Lung (tissue), 12 donors: ENCODE results near the gene ATRNL1. TPM values are rescaled to one million over a fixed set of nuclear protein-coding genes. Genes with fewer than 3 reads are reported as not detected.

Source experiments
- ATAC-seq: fragments of 200-7000 bp; cut with Tn5 transposase; one replicate; pipeline ENCODE4 v1.9.1; 2020; ENCODE audit warnings: moderate number of reproducible peaks; ENCODE audit not compliant: insufficient read depth, low FRiP score
- DNase-seq, 3 donors: peaks; one replicate each; pipeline ENCODE4 v3.0.0-alpha.2; 2013 to 2017
- H3K27ac ChIP-seq, 2 donors: one replicate each; pipeline ENCODE4 v1.5.1; 2013; ENCODE audit warnings: mild to moderate bottlenecking in 2 of 2, moderate library complexity in 2 of 2, control low read depth in 1 of 2, inconsistent platforms in 1 of 2, low read depth in 1 of 2, low read length in 1 of 2
- H3K27me3 ChIP-seq, 3 donors: one replicate each; pipeline ENCODE4 v1.5.1; 2013; ENCODE audit warnings: low read length in 2 of 3; ENCODE audit not compliant: control insufficient read depth in 3 of 3, insufficient read depth in 3 of 3
- H3K36me3 ChIP-seq, 4 donors: one replicate each; pipeline ENCODE4 v1.5.1; 2013; ENCODE audit warnings: low read length in 4 of 4, mild to moderate bottlenecking in 1 of 4, moderate library complexity in 1 of 4; ENCODE audit not compliant: control insufficient read depth in 4 of 4, insufficient read depth in 4 of 4
- H3K4me1 ChIP-seq, 5 donors: one replicate each; pipeline ENCODE4 v1.5.1; 2013; ENCODE audit warnings: low read length in 5 of 5, mild to moderate bottlenecking in 2 of 5, moderate library complexity in 1 of 5; ENCODE audit not compliant: control insufficient read depth in 5 of 5, insufficient read depth in 5 of 5
- H3K4me3 ChIP-seq: one replicate; pipeline ENCODE4 v1.5.1; 2013; ENCODE audit warnings: mild to moderate bottlenecking, control low read depth, moderate library complexity
- H3K9ac ChIP-seq, 2 donors: one replicate each; pipeline ENCODE4 v1.5.1; 2013; ENCODE audit warnings: low read length in 2 of 2, control low read depth in 1 of 2; ENCODE audit not compliant: insufficient read depth in 1 of 2
- H3K9me3 ChIP-seq, 4 donors: one replicate each; pipeline ENCODE4 v1.5.1; 2013; ENCODE audit warnings: low read length in 3 of 4, mild to moderate bottlenecking in 1 of 4, moderate library complexity in 1 of 4; ENCODE audit not compliant: control insufficient read depth in 4 of 4, insufficient read depth in 3 of 4
- CTCF ChIP-seq: IDR thresholded peaks from 2 replicates; pipeline ENCODE4 v1.5.1; 2012; ENCODE audit warnings: mild to moderate bottlenecking; ENCODE audit errors: control extremely low read depth, extremely low read depth
- WGBS, 2 donors: extraction: QIAGEN DNeasy Blood & Tissue Kit; methylation state at CpG; one replicate each; pipeline ENCODE4 v1.1.7; 2013; 5-methylcytosine and 5-hydroxymethylcytosine counted together
- polyA plus RNA-seq, 2 donors: library from polyadenylated mRNA; stranded (reverse); fragments of 200-250 nt; gene quantifications; one replicate each; pipeline ENCODE4 v1.2.1, GENCODE V29; 2013
- total RNA-seq, 2 donors: library from RNA; depleted of rRNA in 1 of 2; stranded (reverse); fragments of >200 nt in 1 of 2; gene quantifications; one replicate each; pipeline ENCODE4 v1.2.1, GENCODE V29; 2014 to 2021
- donor health status: control.
- donor health status: control.
- donor health status: Bipolar disorder and iron deficiency.
- donor health status: healthy.
- donor health status: DM: yes; HTN: yes; CAD: no.

Gene ATRNL1
- total and polyA plus RNA-seq, 4 donors = 0.05 to 11.1 (median 0.24) TPM

DNA sequence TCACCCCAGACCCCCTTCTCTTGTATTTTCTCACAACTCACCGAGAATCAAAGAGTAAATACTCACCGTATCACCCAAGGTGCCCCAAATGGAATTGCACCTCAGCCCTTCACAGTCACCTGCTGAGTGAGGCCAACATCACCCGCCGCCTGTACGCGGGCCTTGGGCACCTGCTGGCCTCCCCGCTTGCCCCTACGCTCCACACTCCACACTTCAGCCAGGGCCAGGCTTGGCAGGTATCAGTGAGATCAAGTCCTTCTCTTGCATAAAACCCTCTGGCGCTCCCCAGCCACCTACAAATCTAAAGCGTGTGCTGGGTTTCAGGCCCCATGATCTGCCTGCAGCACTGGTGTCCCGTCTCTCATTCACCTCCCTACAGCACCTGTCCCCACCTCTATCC is 879.3 kb downstream of the ATRNL1 start:
- ATAC-seq (no peak), DNase-seq (no peak)
- no peaks in the 10 kb centered on the region for H3K36me3 ChIP-seq
- H3K4me1 ChIP-seq = peaks cover 0 to 8% (median 2%) of the 10 kb centered on the region in 5 donors
- no peak overlapping the region for H3K27ac ChIP-seq
- H3K9ac ChIP-seq = no peak overlapping the region
- no peak for TF ChIP-seq CTCF
- peaks cover 0 to 6% (median 0%) of the 10 kb centered on the region in 4 donors for H3K9me3 ChIP-seq
- H3K4me3 ChIP-seq = no peak overlapping the region
- peaks cover 0 to 3% (median 0%) of the 10 kb centered on the region in 3 donors for H3K27me3 ChIP-seq
- WGBS, 2 donors = 75 to 76% methylated on average over 11 of the region's 11 CpGs

DNA sequence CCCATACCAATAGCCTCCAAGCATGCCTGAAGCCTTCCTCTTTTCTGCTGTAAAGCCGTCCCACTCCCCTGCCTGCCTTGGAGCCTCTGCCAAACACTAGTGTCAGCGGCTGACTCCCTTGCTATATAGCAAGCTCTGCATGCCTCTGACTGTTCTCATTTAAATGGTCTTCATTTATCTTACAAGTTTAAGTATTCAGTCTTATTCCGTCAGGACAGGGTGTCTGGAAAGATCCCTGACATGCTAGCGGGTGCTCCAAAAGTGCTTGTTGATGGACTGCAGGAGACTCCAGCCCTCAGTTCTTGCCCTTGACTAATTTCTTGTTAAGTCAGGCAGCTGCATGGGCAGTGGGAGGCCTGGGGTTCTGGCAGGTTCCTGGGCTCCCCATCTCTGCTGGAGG is 881.2 kb downstream of the ATRNL1 start:
- WGBS, 2 donors = 79 to 86% methylated on average over 4 of the region's 4 CpGs
- Histone ChIP-seq H3K4me1 (peaks cover 0 to 8% (median 2%) of the 10 kb centered on the region in 5 donors), H3K27ac (peak overlapping the region in 1 of 2 donors; percentile 73), H3K9me3 (peaks cover 0 to 5% (median 0%) of the 10 kb centered on the region in 4 donors), H3K9ac (no peak overlapping the region), H3K4me3 (no peak overlapping the region), H3K27me3 (peaks cover 0 to 3% (median 0%) of the 10 kb centered on the region in 3 donors), H3K36me3 (no peaks in the 10 kb centered on the region)
- no peak for ATAC-seq
- peak in 1 of 3 donors; percentile 23 for DNase-seq
- TF ChIP-seq CTCF = no peak

DNA sequence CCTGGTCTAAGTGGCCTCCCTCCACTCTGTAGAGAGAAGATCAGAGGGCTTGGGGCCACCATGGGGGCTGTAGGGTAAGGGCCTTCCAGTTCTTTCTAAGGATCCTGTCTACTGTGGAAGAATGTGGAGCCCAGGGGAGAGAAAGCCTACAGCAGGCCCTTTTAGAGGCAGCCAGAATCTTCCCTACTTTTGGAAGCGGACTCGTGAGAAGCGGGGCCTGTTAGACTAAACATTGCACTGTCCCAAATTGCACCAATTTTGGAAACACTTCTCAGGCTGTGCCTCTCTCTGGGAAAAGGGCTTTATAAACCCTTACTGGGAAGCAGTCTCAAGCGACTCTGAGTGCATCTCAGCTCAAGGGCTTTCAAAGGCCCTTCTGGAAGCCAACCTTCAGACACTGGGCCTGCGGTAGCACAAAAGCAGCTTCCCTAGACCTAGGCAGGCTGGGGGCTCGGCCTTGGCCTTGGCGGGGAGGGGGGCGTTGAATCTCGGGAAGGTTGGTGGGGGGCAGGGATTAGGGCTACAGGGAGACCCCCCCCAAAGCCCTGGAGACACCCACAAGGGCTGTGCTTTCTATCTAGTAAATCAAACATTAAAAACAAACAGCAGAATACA is 881.8 kb downstream of the ATRNL1 start:
- no peak overlapping the region for H3K9ac ChIP-seq
- no peak for ATAC-seq
- peak overlapping the region in 1 of 2 donors; percentile 73 for H3K27ac ChIP-seq
- H3K27me3 ChIP-seq = no peaks in the 10 kb centered on the region
- H3K4me3 ChIP-seq = no peak overlapping the region
- WGBS, 2 donors = 56 to 60% methylated on average over 9 of the region's 9 CpGs
- DNase-seq = peak; percentile 28 to 68 (median 32)
- H3K36me3 ChIP-seq = no peaks in the 10 kb centered on the region
- peaks cover 0 to 5% (median 0%) of the 10 kb centered on the region in 4 donors for H3K9me3 ChIP-seq
- peaks cover 0 to 8% (median 2%) of the 10 kb centered on the region in 5 donors for H3K4me1 ChIP-seq
- no peak for TF ChIP-seq CTCF
